Osteocyte (in vitro differentiated cells): ENCODE results near the gene BLMH. TPM values are rescaled to one million over a fixed set of nuclear protein-coding genes. Genes with fewer than 3 reads are reported as not detected.
A peak's percentile ranks its signal among the peaks of the same experiment; 100 is the strongest.

Experiments used
- DNase-seq: peaks from one replicate; pipeline ENCODE4 v3.0.0; 2021; ENCODE audit warnings: mixed read lengths; ENCODE audit not compliant: unreplicated experiment; ENCODE audit errors: extremely low spot score
- H3K27ac Mint-ChIP-seq: one replicate; pipeline ENCODE4 v1.8.0; 2021; ENCODE audit warnings: mild to moderate bottlenecking, mixed read lengths; ENCODE audit not compliant: unreplicated experiment
- H3K27me3 Mint-ChIP-seq: one replicate; pipeline ENCODE4 v1.8.0; 2021; ENCODE audit warnings: mixed read lengths; ENCODE audit not compliant: unreplicated experiment
- H3K36me3 Mint-ChIP-seq: one replicate; pipeline ENCODE4 v1.8.0; 2021; ENCODE audit warnings: mixed read lengths; ENCODE audit not compliant: unreplicated experiment
- H3K4me1 Mint-ChIP-seq: one replicate; pipeline ENCODE4 v1.8.0; 2021; ENCODE audit warnings: mixed read lengths; ENCODE audit not compliant: unreplicated experiment
- H3K4me3 Mint-ChIP-seq: one replicate; pipeline ENCODE4 v1.8.0; 2021; ENCODE audit warnings: mild to moderate bottlenecking, moderate library complexity, mixed read lengths; ENCODE audit not compliant: unreplicated experiment
- H3K9me3 Mint-ChIP-seq: one replicate; pipeline ENCODE4 v1.8.0; 2021; ENCODE audit warnings: mixed read lengths; ENCODE audit not compliant: unreplicated experiment
- CTCF ChIP-seq: fragments of 200-600 bp; sonication (generic); IDR thresholded peaks from 2 replicates; pipeline ENCODE4 v1.5.0; 2021; ENCODE audit warnings: antibody characterized with exemption, mild to moderate bottlenecking, moderate library complexity
- total RNA-seq: library from RNA; stranded (reverse); gene quantifications from 2 replicates; pipeline ENCODE4 v1.2.1, GENCODE V29; 2021

The BLMH gene
- total RNA-seq, 1 donor from 2014 or later: 67.0 TPM

- Mint-ChIP-seq H3K4me3 (peak overlapping the region; percentile 88), H3K27me3 (no peaks in the 10 kb centered on the region), H3K9me3 (no peaks in the 10 kb centered on the region), H3K27ac (peak overlapping the region; percentile 50), H3K4me1 (peaks cover 13% of the 10 kb centered on the region), H3K36me3 (peaks cover 13% of the 10 kb centered on the region)
- no peak for TF ChIP-seq CTCF
- DNase-seq: no peak
These were observed 825 bp downstream of the BLMH start for GRCh38 chr17:30290696-30291542.

GRCh38 chr17:30290077-30290476 lies 1.7 kb downstream of the BLMH start:
- H3K9me3 Mint-ChIP-seq: no peaks in the 10 kb centered on the region
- H3K27me3 Mint-ChIP-seq: no peaks in the 10 kb centered on the region
- H3K4me1 Mint-ChIP-seq: peaks cover 13% of the 10 kb centered on the region
- TF ChIP-seq CTCF: no peak
- H3K27ac Mint-ChIP-seq: no peak overlapping the region
- no peak for DNase-seq
- H3K4me3 Mint-ChIP-seq: peak overlapping the region; percentile 88
- peaks cover 20% of the 10 kb centered on the region for H3K36me3 Mint-ChIP-seq

GRCh38 chr17:30279156-30279555 lies 12.6 kb downstream of the BLMH start:
- no peak overlapping the region for H3K4me3 Mint-ChIP-seq
- no peaks in the 10 kb centered on the region for H3K4me1 Mint-ChIP-seq

GRCh38 chr17:30278032-30278431 lies 13.7 kb downstream of the BLMH start:
- no peak for DNase-seq

More at GRCh38 chr17:30279156-30279555, 12.6 kb downstream of the BLMH start:
- Mint-ChIP-seq H3K27me3 (no peaks in the 10 kb centered on the region), H3K9me3 (no peaks in the 10 kb centered on the region), H3K27ac (no peak overlapping the region), H3K36me3 (peaks cover 23% of the 10 kb centered on the region)
- DNase-seq: no peak
- no peak for TF ChIP-seq CTCF

More at GRCh38 chr17:30278032-30278431, 13.7 kb downstream of the BLMH start:
- no peaks in the 10 kb centered on the region for H3K27me3 Mint-ChIP-seq
- H3K27ac Mint-ChIP-seq: no peak overlapping the region
- H3K36me3 Mint-ChIP-seq: peaks cover 32% of the 10 kb centered on the region
- H3K4me3 Mint-ChIP-seq: no peak overlapping the region
- no peaks in the 10 kb centered on the region for H3K9me3 Mint-ChIP-seq
- H3K4me1 Mint-ChIP-seq: no peaks in the 10 kb centered on the region
- TF ChIP-seq CTCF: peak; percentile 68
